GM04503 (cell line): ENCODE results near the gene GRIFIN.
A peak's percentile ranks its signal among the peaks of the same experiment; 100 is the strongest.

Source experiments
- DNase-seq: peaks from one replicate; pipeline ENCODE4 v3.0.0-alpha.2; 2012; ENCODE audit warnings: low read depth

Gene GRIFIN

GRCh38 chr7:2476298-2476697, at the start of gene GRIFIN:
TSS of gene GRIFIN (minus strand) at chr7:2476398. CDS start at chr7:2476383, 15 bp downstream.
- no peak for DNase-seq

- DNase-seq, result no peak
Observed at GRCh38 chr7:2524808-2525657, 48.8 kb upstream of the GRIFIN start.

- no peak for DNase-seq
Observed at GRCh38 chr7:2523941-2524807, 48.0 kb upstream of the GRIFIN start.

GRCh38 chr7:2523461-2523936, 47.3 kb upstream of the GRIFIN start:
- no peak for DNase-seq

GRCh38 chr7:2522780-2523433, 46.7 kb upstream of the GRIFIN start:
- no peak for DNase-seq

GRCh38 chr7:2521952-2522591, 45.9 kb upstream of the GRIFIN start:
- no peak for DNase-seq

GRCh38 chr7:2521341-2521745, 45.1 kb upstream of the GRIFIN start:
- no peak for DNase-seq

- no peak for DNase-seq
Observed at GRCh38 chr7:2520761-2521290, 44.6 kb upstream of the GRIFIN start.

- no peak for DNase-seq
Observed at GRCh38 chr7:2520131-2520760, 44.0 kb upstream of the GRIFIN start.

GRCh38 chr7:2519119-2519930, 43.1 kb upstream of the GRIFIN start, which contains the start of gene LFNG:
TSS of gene LFNG (plus strand) at chr7:2519774. CDS start at chr7:2519862, 88 bp downstream.
- DNase-seq, result no peak

- DNase-seq, result no peak
Observed at GRCh38 chr7:2518737-2519118, 42.5 kb upstream of the GRIFIN start.

- DNase-seq, result no peak
Observed at GRCh38 chr7:2517678-2518507, 41.7 kb upstream of the GRIFIN start.

GRCh38 chr7:2517026-2517425, 40.8 kb upstream of the GRIFIN start:
- peak; percentile 80 for DNase-seq

- DNase-seq, result no peak
Observed at GRCh38 chr7:2516194-2516555, 40.0 kb upstream of the GRIFIN start.

GRCh38 chr7:2515424-2516193, 39.4 kb upstream of the GRIFIN start:
- DNase-seq, result no peak

- no peak for DNase-seq
Observed at GRCh38 chr7:2514473-2515423, 38.5 kb upstream of the GRIFIN start.

GRCh38 chr7:2513702-2514101, 37.5 kb upstream of the GRIFIN start:
- DNase-seq, result no peak
